GM12872 (cell line): ENCODE measurements around the gene HOXB8.

Experiments used
- CTCF ChIP-seq: IDR thresholded peaks from 3 replicates; pipeline ENCODE4 v1.5.1; 2011; ENCODE audit warnings: low read depth, mild to moderate bottlenecking, low read length, moderate library complexity; ENCODE audit not compliant: insufficient read depth

HOXB8 gene

DNA sequence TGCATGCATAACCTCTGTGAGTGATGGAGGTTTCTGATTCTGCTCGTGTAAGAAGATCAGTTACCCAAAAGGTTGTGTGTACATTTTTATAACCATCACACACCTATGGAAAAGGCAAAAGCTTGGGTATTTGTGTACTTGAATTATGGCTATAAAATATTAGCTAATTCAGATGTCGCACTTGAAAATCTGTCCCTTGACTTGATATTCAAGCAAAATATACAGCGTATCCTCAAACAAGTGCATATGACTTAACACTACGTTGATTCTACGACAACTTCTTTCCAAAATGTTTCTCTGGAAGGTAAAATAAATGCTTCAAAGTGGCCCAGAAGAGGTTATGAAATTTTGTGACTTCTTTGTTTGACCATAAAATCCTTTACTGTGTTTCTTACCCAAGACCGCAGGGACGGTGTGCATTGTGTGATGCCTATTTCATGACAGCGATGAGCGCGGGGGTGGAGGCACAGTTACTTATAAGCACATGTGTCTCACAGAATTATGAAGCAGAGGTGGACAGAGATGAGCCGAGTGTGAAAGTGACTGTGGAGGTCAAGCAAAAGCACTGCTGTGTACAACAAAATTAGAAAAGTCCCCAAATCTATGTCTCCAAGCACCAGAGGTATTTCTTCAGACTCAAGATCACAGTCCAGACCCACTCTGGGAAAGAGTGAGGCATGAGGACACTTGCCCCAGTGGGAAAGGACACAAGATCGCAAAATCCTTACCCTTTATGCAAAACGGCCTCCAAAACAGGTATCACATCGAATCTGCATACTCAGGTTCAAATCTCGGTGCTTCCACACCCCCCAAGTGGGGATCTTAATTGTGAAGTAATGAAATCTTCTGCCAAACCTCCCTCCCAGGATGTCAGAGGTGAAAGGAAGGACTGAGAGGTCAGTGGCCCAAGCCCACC is 15.2 kb upstream of the HOXB8 start:
- no peak for TF ChIP-seq CTCF

- TF ChIP-seq CTCF: no peak
Observed at GRCh38 chr17:48629411-48629759, 14.3 kb upstream of the HOXB8 start.

DNA sequence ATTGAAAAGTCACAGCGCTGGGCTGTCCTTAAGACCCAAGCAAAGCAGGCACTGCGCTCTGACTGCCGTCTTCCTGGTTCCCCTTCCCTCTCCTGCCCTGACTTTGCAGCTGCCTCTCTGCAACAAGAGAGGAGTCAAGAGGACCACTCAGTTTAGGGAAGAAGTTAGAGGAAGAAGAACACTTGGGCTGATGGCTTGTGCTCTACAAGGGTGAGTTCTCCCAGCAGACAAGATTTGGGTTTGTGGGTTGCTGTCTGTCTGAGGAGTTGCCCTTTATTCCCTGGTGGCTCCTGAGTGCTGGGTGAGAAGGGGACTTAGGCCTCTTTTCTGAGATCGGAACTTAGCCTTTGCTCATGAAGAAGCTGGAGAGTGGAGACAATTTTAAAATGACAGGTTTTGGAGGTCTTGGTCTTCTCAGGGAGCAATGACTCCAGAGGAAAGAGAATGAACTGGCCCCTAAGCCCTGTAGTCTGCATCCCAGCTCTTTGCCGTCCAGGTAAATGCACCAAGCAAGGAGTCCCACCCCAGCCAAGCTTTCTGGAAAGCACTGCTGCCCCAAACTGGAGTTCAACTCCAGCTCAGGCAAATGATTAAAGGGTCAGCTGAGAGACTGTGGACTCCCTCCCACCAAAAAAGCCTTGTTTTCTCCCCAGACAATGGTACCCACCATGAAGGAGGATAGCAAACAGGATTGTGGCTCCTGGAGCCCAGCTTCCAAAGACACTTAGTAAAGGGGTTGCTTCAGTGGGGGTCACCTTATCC is 13.7 kb upstream of the HOXB8 start:
- TF ChIP-seq CTCF: no peak

- TF ChIP-seq CTCF: no peak
Observed at GRCh38 chr17:48627623-48628521, 12.8 kb upstream of the HOXB8 start.

DNA sequence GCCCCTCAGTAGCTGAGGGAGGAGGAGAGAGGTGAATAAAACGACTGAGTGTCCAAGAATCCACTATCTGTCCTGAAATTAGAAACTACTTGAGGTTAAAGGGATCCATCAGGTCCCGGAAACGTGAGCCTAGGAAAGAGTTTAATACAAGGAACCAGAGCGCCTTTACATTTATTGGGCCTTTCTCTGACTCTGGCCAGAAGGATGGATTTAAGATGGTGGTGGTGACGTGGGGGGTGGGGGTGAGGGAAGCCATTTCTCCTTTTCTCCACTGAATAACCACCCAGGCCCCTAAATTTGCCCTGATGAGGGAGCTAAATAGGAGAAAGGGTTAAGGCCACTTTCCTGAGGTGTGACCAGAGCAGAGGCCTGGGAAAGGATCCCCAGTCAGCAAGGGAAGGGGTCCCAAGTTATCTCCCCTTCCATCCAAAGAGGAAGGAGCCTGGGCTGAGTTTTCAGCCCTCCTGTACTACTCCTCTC is 12.1 kb upstream of the HOXB8 start:
- no peak for TF ChIP-seq CTCF

DNA sequence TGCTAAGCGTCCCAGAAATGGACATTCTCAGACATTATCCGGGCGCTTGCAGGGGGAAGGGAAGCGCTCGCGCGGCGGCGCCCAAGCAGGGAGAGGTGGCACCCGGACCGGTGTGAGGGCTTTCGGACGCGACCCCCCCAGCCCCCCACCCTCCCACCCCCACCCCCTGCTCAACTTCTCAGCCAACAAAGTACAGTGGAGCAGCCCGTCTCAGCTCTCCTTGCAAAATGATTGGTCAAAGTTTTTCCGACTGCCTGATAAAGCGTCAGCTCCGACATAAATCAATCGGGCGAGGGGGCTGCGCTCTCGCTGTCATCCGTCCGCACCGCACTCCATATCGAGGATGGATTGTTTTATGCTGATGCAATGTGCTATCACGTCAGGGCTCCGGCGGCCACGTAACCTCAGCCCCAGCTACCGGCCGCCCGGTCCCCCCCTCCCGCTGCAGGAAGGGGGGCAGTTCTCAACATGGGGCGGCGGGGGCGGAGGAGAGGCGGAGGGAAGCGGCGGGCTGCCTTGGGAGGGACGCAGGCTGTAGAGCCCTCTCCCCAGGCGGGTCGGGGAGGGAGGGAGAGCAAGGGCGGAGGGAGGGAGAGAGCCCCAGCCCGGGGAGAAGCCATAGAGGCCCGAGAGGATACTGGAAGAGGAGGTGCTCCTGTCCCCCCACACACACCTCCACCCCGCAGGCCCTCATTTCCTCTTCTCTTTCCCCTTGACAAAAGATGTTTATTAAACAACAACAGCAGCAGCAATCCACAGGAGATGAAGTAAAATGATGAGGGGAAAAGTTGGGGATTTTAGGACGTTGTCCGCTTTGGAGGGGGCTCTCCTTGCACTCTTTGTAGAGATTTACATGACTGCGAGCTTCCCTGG is 11.4 kb upstream of the HOXB8 start, which contains the start of gene HOXB9:
TSS of gene HOXB9 (minus strand) at position 114 of the 873 bp plus-strand sequence. CDS start at position 25, 89 bp downstream.
- no peak for TF ChIP-seq CTCF
